Lower lobe of right lung (tissue), 2 donors: ENCODE results near the gene DLL4. TPM values are rescaled to one million over a fixed set of nuclear protein-coding genes. Genes with fewer than 3 reads are reported as not detected.

Source experiments
- ATAC-seq, 2 donors: fragments of 200-7000 bp; cut with Tn5 transposase; one replicate each; pipeline ENCODE4 v1.9.1; 2020 to 2022; ENCODE audit warnings: mild to moderate bottlenecking in 2 of 2, moderate library complexity in 2 of 2
- DNase-seq: peaks from one replicate; pipeline ENCODE4 v3.0.0-alpha.2; 2020
- H3K27ac ChIP-seq: fragments of 200-600 bp; one replicate; pipeline ENCODE4 v1.8.0; 2022
- H3K27me3 ChIP-seq: fragments of 200-600 bp; one replicate; pipeline ENCODE4 v1.8.0; 2022; ENCODE audit warnings: low read depth
- H3K36me3 ChIP-seq: fragments of 200-600 bp; one replicate; pipeline ENCODE4 v1.8.0; 2022; ENCODE audit warnings: mild to moderate bottlenecking
- H3K4me1 ChIP-seq: fragments of 200-600 bp; one replicate; pipeline ENCODE4 v1.8.0; 2022
- H3K4me3 ChIP-seq: fragments of 200-600 bp; one replicate; pipeline ENCODE4 v1.8.0; 2022; ENCODE audit warnings: mild to moderate bottlenecking
- H3K9me3 ChIP-seq: fragments of 200-600 bp; one replicate; pipeline ENCODE4 v1.8.0; 2022
- CTCF ChIP-seq: fragments of 200-600 bp; IDR thresholded peaks from one replicate; pipeline ENCODE4 v1.8.0; 2022; ENCODE audit warnings: antibody characterized with exemption, mild to moderate bottlenecking
- intact Hi-C: fragments of 100-400 bp; cut with DNase I; formaldehyde crosslinking; loops from one replicate; pipeline ENCODE4 v1.11.0; 2022
- total RNA-seq: library from RNA; stranded (reverse); fragmentation: NEBNext Ultra II Directional; extraction: Animal tissue kit (Norgen Biotek cat#: 25700); gene quantifications from one replicate; pipeline ENCODE4 v1.2.1, GENCODE V29; 2021
- donor health status: DM: no; HTN: yes; CAD: no; lungs with severe emphysema.

The DLL4 gene
- total RNA-seq, 1 donor from 2014 or later = 21.3 TPM

- ATAC-seq = no peak
- Histone ChIP-seq H3K27me3 (no peaks in the 10 kb centered on the region), H3K36me3 (peaks cover 49% of the 10 kb centered on the region), H3K27ac (peak overlapping the region; percentile 39), H3K4me1 (peaks cover 83% of the 10 kb centered on the region), H3K4me3 (no peak overlapping the region), H3K9me3 (no peaks in the 10 kb centered on the region)
- no peak for DNase-seq
- no peak for TF ChIP-seq CTCF
- intact Hi-C loops = no loop called here
Observed at GRCh38 chr15:40904552-40905201, 24.5 kb upstream of the DLL4 start.

GRCh38 chr15:40906091-40906990 is 22.8 kb upstream of the DLL4 start:
- peaks cover 94% of the 10 kb centered on the region for H3K4me1 ChIP-seq
- intact Hi-C loops = no loop called here
- TF ChIP-seq CTCF = peak; percentile 90
- peak overlapping the region; percentile 95 for H3K27ac ChIP-seq
- DNase-seq (peak; percentile 95), ATAC-seq (peak; percentile 91 to 94)
- H3K27me3 ChIP-seq = no peaks in the 10 kb centered on the region
- H3K36me3 ChIP-seq = peaks cover 32% of the 10 kb centered on the region
- H3K9me3 ChIP-seq = no peaks in the 10 kb centered on the region
- peak overlapping the region; percentile 61 for H3K4me3 ChIP-seq

- Histone ChIP-seq H3K9me3 (no peaks in the 10 kb centered on the region), H3K4me1 (peaks cover 89% of the 10 kb centered on the region), H3K4me3 (peak overlapping the region; percentile 61), H3K27ac (peak overlapping the region; percentile 95), H3K36me3 (peaks cover 25% of the 10 kb centered on the region), H3K27me3 (no peaks in the 10 kb centered on the region)
- TF ChIP-seq CTCF = no peak
- DNase-seq (peak; percentile 75), ATAC-seq (peak; percentile 10 to 31)
- intact Hi-C loops = no loop called here
Observed at GRCh38 chr15:40906991-40907802, 21.9 kb upstream of the DLL4 start.

GRCh38 chr15:40908095-40908494 is 21.0 kb upstream of the DLL4 start:
- Histone ChIP-seq H3K27me3 (no peaks in the 10 kb centered on the region), H3K9me3 (no peaks in the 10 kb centered on the region), H3K27ac (peak overlapping the region; percentile 95), H3K36me3 (peaks cover 16% of the 10 kb centered on the region), H3K4me1 (peaks cover 80% of the 10 kb centered on the region), H3K4me3 (no peak overlapping the region)
- ATAC-seq (no peak), DNase-seq (no peak)
- TF ChIP-seq CTCF = no peak
- intact Hi-C loops = no loop called here
